Kidney (tissue), 14 donors: ENCODE measurements around the gene MAT2B. TPM values are rescaled to one million over a fixed set of nuclear protein-coding genes. Genes with fewer than 3 reads are reported as not detected.
A peak's percentile ranks its signal among the peaks of the same experiment; 100 is the strongest.

Source experiments
- DNase-seq, 5 donors: peaks; one replicate each; pipeline ENCODE4 v3.0.0-alpha.2; 2013 to 2020
- FAIRE-seq: peaks from 2 replicates; lab custom pipeline; 2012; peaks lifted over from hg19 to GRCh38; lab: Jason Lieb, UNC
- H3K27ac ChIP-seq, 2 donors: one replicate each; pipeline ENCODE4 v1.7.0; 2013; ENCODE audit warnings: low read depth in 2 of 2, low read length in 2 of 2, inconsistent platforms in 1 of 2
- H3K27me3 ChIP-seq: one replicate; pipeline ENCODE4 v1.7.1; 2013; ENCODE audit warnings: low read length, inconsistent platforms; ENCODE audit not compliant: control insufficient read depth, insufficient read depth
- H3K36me3 ChIP-seq, 3 donors: one replicate each; pipeline versions ENCODE4 v1.7.0 to v1.7.1; 2013; ENCODE audit warnings: low read length in 3 of 3, control low read depth in 1 of 3, inconsistent platforms in 1 of 3; ENCODE audit not compliant: insufficient read depth in 3 of 3, control insufficient read depth in 2 of 3
- H3K4me1 ChIP-seq, 3 donors: one replicate each; pipeline versions ENCODE4 v1.7.0 to v1.7.1; 2013; ENCODE audit warnings: low read length in 3 of 3, inconsistent platforms in 1 of 3, low read depth in 1 of 3; ENCODE audit not compliant: control insufficient read depth in 2 of 3, insufficient read depth in 2 of 3
- H3K4me3 ChIP-seq, 3 donors: one replicate each; pipeline versions ENCODE4 v1.7.0 to v1.8.1; 2013; ENCODE audit warnings: low read length in 3 of 3, control low read depth in 1 of 3, inconsistent platforms in 1 of 3
- H3K9ac ChIP-seq, 3 donors: one replicate each; pipeline versions ENCODE4 v1.7.0 to v1.7.1; 2013; ENCODE audit warnings: low read length in 3 of 3, control low read depth in 1 of 3, inconsistent platforms in 1 of 3
- H3K9me3 ChIP-seq, 3 donors: one replicate each; pipeline versions ENCODE4 v1.7.0 to v1.7.1; 2013; ENCODE audit warnings: low read length in 3 of 3, control low read depth in 1 of 3, inconsistent platforms in 1 of 3; ENCODE audit not compliant: control insufficient read depth in 2 of 3, insufficient read depth in 1 of 3
- intact Hi-C: fragments of 100-400 bp; cut with DNase I; formaldehyde crosslinking; loops from one replicate; pipeline ENCODE4 v1.11.1; 2022
- polyA plus RNA-seq: library from polyadenylated mRNA; stranded (reverse); fragments of 350-450 nt; fragmentation: Illumina TruSeq; extraction: RNeasy Lipid Tissue Mini Kit (QIAGEN cat#74804); gene quantifications from one replicate; pipeline ENCODE4 v1.2.3, GENCODE V29; 2014; ENCODE audit warnings: low read depth, low replicate concordance; ENCODE audit not compliant: insufficient read depth
- total RNA-seq: library from RNA; stranded (reverse); fragmentation: NEBNext Ultra II Directional; extraction: Animal tissue kit (Norgen Biotek cat#: 25700); gene quantifications from one replicate; pipeline ENCODE4 v1.2.1, GENCODE V29; 2021
- TF ChIP-seq, protein P1 (sequence below): IDR thresholded peaks from 3 replicates; pipeline ENCODE4 v1.5.1; 2012; ENCODE audit warnings: mild to moderate bottlenecking, moderate library complexity, borderline replicate concordance; ENCODE audit not compliant: insufficient read depth; ENCODE audit errors: extremely low read depth
- donor health status: control.
- donor health status: control.
- donor health status: control.
- donor health status: control.
- donor health status: control.
- donor health status: DM: yes; HTN: yes; CAD: no.
- donor health status: Normal renal cell carcinoma (clear cell type).

The MAT2B gene
- total and polyA plus RNA-seq, 2 donors from 2014 or later: 80.9 to 84.4 TPM

- Histone ChIP-seq H3K4me1 (peaks cover 8 to 22% (median 9%) of the 10 kb centered on the region in 3 donors), H3K27me3 (no peaks in the 10 kb centered on the region), H3K27ac (peak overlapping the region; percentile 68 to 71), H3K9ac (peak overlapping the region in 1 of 3 donors; percentile 66), H3K4me3 (peak overlapping the region in 2 of 3 donors; percentile 59 to 97), H3K36me3 (peaks cover 0 to 21% (median 4%) of the 10 kb centered on the region in 3 donors), H3K9me3 (no peaks in the 10 kb centered on the region)
- TF ChIP-seq, protein P1, sequence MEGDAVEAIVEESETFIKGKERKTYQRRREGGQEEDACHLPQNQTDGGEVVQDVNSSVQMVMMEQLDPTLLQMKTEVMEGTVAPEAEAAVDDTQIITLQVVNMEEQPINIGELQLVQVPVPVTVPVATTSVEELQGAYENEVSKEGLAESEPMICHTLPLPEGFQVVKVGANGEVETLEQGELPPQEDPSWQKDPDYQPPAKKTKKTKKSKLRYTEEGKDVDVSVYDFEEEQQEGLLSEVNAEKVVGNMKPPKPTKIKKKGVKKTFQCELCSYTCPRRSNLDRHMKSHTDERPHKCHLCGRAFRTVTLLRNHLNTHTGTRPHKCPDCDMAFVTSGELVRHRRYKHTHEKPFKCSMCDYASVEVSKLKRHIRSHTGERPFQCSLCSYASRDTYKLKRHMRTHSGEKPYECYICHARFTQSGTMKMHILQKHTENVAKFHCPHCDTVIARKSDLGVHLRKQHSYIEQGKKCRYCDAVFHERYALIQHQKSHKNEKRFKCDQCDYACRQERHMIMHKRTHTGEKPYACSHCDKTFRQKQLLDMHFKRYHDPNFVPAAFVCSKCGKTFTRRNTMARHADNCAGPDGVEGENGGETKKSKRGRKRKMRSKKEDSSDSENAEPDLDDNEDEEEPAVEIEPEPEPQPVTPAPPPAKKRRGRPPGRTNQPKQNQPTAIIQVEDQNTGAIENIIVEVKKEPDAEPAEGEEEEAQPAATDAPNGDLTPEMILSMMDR: no peak
- intact Hi-C loops: no loop called here
- no peak for FAIRE-seq
- DNase-seq: peak in 2 of 5 donors; percentile 38 to 50
These were observed 4.0 kb downstream of the MAT2B start for GRCh38 chr5:163509291-163509951.

- FAIRE-seq: no peak
- intact Hi-C loops: no loop called here
- no peak overlapping the region for H3K27ac ChIP-seq
- no peaks in the 10 kb centered on the region for H3K27me3 ChIP-seq
- no peaks in the 10 kb centered on the region for H3K9me3 ChIP-seq
- peaks cover 4 to 34% (median 13%) of the 10 kb centered on the region in 3 donors for H3K36me3 ChIP-seq
- H3K4me1 ChIP-seq: peaks cover 8 to 15% (median 9%) of the 10 kb centered on the region in 3 donors
- H3K9ac ChIP-seq: no peak overlapping the region
- no peak overlapping the region for H3K4me3 ChIP-seq
- DNase-seq: peak in 2 of 5 donors; percentile 7 to 64
- TF ChIP-seq, protein P1: no peak
These were observed 7.1 kb downstream of the MAT2B start for GRCh38 chr5:163512526-163512925.

- no peaks in the 10 kb centered on the region for H3K4me1 ChIP-seq
- FAIRE-seq: no peak
- H3K9ac ChIP-seq: no peak overlapping the region
- intact Hi-C loops: no loop called here
- H3K27me3 ChIP-seq: no peaks in the 10 kb centered on the region
- DNase-seq: no peak
- TF ChIP-seq, protein P1: no peak
- no peaks in the 10 kb centered on the region for H3K9me3 ChIP-seq
- no peak overlapping the region for H3K4me3 ChIP-seq
- no peak overlapping the region for H3K27ac ChIP-seq
- H3K36me3 ChIP-seq: peaks cover 2 to 7% (median 6%) of the 10 kb centered on the region in 3 donors
These were observed 19.7 kb downstream of the MAT2B start for GRCh38 chr5:163525096-163525495.
